Stimulated activated CD8-positive, alpha-beta memory T cell treated with anti-CD3 and anti-CD28 coated beads, Interleukin-7, amount 100 ng/mL, for 48 hours (primary cell): ENCODE results near the gene SLC6A17.

Experiments used
- DNase-seq, 2 donors: peaks; one replicate each; pipeline ENCODE4 v3.0.0-alpha.2; 2020; ENCODE audit warnings: low read depth in 1 of 2; ENCODE audit errors: extremely low read depth in 1 of 2

Gene SLC6A17

GRCh38 chr1:110216844-110217444 lies 66.7 kb downstream of the SLC6A17 start:
- no peak for DNase-seq

DNA sequence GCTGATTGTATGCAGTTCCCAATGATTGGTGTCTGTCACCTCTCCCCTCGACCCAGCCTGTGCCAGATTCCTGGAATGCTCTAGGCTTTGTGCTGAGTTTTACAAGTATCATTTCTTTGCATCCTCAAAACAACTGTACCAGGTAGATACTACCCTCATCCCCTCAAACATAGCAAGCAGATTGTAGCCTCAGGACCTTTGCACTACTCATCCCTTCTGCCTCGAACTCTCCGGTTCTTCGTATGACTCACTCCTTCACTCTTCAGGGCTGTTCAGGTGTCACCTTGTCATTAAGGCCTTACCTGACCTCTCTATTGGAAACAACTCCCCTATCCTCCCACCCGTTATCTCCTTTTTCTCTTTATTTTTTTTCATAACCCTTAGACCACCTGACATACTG lies 67.8 kb downstream of the SLC6A17 start:
- no peak for DNase-seq

DNA sequence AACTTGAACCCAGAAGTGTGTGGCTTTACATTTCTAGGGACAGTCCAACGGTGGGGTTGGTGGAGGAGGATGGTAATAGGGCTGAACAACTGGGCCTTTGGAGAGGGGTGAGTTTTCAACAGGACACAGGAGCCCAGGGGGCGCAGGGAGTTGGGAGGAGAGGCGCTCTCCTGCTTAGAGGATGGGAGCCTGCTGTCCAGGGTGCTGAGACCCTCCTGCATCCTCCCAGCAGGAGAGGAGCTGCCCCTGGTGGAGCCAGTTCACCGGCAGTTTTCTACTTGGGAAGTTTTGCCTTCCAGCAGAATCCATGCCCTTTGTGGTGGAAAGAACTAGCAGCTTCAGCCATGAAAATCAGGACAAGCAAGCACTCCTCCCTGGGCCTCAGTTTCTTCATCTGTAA lies 68.4 kb downstream of the SLC6A17 start:
- no peak for DNase-seq

DNA sequence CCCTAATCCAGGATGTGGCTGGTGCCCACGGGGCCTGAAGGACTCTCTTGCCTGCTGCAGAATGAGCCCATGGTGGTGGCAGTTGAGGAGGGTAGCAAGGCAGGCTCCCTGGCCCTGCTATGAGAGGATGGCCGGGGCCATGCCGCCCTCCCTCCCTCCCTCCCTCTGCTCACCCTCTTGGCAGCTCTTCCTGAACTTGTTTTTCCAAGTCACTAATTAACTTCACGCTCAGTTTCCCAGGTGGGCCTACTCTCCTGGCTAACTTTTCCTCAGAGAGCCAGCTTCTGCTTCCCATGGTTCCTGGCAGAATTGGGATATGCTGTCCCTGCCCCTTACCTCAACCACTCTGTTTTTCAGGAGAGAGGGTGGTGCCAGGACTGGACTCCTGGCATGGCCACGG lies 70.0 kb downstream of the SLC6A17 start:
- no peak for DNase-seq

DNA sequence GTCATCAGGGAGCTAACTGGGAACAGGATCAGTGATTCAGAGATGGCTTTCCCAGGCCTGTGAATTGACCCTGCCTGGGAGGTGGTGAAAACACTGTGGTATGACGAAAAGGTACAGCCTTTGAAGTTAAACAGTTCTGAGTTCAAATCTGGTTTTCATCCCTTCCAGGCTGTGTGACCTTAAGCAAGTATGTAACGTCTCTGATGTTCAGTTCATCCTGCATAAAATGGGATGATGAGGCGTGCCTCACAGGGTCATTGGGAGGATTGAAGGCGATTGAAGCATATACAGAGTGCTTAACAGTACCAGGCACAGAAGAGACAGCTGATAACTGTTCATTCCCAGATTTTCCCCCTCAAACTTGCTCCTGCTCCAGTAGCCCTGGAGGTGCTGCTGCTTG lies 70.8 kb downstream of the SLC6A17 start:
- DNase-seq: no peak

GRCh38 chr1:110223127-110223526 lies 72.8 kb downstream of the SLC6A17 start:
- DNase-seq: no peak

GRCh38 chr1:110223581-110223980 lies 73.3 kb downstream of the SLC6A17 start:
- DNase-seq: no peak

DNA sequence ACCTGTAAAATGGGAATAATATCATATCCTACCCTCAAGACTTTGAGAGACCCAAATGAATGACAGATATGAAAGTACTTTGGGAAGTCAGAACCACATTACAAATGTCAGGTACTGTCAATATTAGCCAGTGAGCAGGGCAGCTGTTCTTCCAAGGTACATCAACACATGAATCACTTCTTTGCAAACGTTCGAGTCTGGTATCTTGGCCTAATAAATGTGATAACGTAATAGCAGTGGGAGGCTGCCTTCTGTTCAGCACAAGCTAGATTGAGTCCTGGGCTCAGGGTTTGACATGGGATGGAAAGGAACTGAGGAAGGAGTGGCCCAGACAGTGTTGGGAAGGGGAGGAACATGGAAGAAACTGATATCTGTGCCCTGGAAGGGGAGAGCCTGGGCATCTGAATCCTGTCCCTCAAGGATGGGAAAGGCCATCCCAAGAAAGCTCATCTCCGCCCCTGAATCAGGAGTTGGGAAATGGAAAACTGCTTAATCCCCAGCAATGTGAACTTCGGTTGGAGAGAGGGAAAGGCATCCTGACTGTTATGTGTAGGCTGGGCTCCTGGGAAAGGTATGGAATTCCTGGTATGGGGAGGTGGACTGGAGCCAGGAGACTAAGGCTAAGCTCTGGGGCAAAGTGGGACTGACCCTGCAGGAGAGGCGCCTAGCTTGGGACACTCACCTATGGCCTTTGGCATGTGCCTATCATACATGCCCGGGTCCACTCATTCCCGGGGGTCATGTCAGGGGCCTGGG lies 74.1 kb downstream of the SLC6A17 start:
- DNase-seq: no peak

DNA sequence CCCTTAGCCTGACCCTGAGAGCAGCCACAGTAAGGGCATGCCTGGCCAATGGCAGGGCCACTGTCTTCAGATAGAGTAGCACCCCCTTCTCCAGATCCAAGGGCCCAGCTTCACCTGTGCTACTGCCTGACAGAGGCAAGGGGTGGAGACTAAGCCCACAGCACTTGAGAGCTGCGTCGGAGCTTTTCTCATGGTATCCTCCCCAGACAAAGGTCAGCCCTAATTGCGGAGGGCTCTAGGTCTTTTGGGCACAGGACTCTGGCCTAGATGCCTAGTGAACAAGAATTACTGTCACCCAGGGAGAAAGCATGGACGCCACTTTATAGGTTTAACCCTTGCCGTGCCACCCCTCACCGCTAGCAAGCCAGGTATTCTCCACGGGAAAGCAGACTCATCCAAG lies 74.9 kb downstream of the SLC6A17 start:
- no peak for DNase-seq

DNA sequence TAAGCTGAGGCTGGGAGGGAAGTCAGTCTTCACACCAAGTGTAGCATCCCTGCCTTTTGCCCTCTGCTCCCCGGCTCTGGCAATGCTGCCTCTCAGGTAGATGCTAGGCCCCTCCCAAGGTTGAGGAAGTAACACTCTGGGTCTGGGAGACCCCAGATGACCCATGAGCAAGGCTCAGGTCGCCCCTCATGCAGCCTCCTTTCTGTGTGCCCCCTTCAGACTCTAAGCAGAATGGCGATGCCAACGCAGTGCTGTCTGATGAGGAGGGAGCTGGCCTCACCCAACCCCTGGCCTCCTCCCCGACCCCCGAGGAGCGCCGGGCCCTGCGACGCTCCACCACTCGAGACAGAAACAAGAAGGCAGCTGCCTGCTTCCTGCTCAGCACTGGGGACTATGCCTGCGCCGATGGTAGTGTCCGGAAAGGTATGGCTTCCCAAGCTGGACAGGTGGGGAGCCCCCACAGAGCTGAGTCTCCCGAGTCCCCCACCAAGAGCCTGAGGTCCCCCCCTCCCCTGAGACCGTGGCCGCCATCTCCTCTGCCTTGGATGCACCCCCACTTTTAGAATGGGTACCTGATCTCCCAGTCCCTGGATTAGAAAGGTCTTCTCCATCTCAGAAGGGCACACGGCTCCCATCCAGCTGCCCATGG lies 75.6 kb downstream of the SLC6A17 start:
- no peak for DNase-seq

- no peak for DNase-seq
Observed at GRCh38 chr1:110227774-110228173, 77.5 kb downstream of the SLC6A17 start.

- DNase-seq: no peak
Observed at GRCh38 chr1:110228381-110228780, 78.1 kb downstream of the SLC6A17 start.

GRCh38 chr1:110228869-110229268 lies 78.6 kb downstream of the SLC6A17 start:
- no peak for DNase-seq

- no peak for DNase-seq
Observed at GRCh38 chr1:110229348-110230001, 79.2 kb downstream of the SLC6A17 start.

DNA sequence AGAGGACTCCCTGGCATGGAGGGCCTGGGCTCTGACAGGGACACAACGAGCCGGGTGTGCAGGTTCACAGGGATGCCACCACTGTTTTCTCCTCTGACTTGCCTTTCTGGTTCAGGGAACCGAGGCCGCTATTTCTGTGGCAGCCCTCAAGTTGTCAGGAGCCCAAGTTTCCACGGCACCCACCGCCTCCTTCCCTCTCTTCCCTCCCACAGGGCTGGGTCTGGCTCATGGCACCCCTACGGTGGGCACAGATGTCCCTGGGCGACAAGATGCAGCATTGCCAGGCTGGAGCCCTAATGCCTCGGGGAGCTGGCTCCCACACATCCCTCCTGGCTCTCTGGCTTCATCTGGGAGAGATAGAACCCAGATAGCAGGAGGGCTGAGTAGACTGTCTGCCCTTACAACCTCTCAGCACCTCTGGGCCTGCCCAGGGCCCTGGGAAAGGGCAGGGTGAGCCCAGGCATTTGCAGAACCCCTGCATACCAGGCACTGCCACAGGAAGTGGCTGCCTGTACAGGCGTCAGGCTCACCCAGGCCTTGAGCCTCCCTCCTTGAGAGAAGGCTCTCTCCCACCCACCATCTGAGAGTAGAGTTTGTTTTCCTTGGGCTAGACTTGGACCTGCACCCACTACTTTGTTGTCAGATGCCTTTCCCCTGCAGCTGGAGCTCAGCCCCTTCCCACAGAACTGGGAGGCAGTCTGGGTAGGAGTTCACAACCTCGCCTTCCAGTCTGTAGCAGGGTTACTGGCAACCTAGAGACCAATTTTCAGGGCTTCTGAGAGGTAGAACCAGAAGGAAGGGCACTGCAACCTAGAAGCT lies 80.3 kb downstream of the SLC6A17 start:
- DNase-seq: no peak

- DNase-seq: no peak
Observed at GRCh38 chr1:110233861-110234260, 83.6 kb downstream of the SLC6A17 start.

DNA sequence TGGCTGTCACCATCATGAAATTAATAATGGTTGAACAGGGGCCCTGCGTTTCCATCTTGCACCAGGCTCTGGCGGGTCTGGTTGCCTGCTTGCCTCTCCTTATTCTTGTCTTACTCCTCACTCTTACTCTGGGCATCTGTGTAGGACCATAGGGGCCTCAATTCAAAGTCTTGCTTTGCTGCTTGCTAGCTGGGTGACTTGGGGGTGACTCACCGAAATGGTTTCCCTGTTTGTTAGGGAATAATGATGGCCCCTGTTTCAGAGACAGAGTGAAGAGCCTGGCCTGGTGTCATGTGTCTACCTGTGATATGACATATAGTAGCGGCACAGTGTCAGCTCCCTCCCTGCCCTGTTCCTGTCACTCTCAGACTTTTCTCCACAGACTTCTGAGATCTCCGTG lies 84.4 kb downstream of the SLC6A17 start:
- no peak for DNase-seq

GRCh38 chr1:110235181-110235833 lies 85.0 kb downstream of the SLC6A17 start:
- DNase-seq: no peak

DNA sequence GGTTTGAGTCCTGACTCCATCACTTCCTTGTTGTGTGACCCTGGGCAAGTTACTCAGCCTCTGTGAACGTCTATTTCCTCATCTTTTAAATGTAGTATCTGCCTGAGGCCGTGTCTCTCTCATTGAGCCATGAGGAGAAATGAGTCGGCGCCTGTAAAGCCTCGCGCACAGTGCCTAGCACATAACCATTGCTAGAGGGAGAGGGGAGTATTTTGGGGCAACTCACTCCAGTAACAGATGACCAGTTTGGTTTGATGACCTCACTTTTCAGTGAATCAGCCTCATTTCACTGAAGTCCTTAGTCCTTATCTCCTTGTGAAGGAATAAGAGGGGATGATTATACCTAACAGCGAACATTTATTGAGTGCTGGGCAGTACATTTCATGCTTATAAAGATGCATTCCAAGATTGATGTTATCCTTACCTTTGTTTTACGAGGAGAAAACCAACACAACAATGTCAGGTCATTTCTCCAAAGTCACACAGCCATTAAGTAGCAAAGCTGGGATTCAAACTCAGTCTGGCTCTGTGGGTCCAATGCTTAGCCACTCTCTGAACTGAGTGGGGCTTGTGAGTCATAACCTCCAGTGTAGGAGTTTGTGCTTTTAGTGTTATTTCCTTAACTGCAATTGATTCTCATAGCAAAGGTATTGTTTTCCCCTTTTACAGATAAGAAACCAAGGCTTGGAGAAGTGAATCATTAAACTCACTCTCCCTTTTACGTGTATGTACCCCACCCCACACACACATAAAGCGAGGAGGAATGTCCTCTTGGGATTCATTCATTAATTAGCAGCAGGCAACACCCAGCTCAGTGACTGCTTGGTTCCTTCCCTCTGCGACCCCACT lies 85.8 kb downstream of the SLC6A17 start:
- DNase-seq: peak; percentile 37 to 73
